Heart left ventricle (tissue), 16 donors: ENCODE results near the gene LMO3. TPM values are rescaled to one million over a fixed set of nuclear protein-coding genes. Genes with fewer than 3 reads are reported as not detected.

Experiments used
- ATAC-seq, 4 donors: fragments of 200-7000 bp; cut with Tn5 transposase; one replicate each; pipeline ENCODE4 v1.9.1; 2020 to 2022; ENCODE audit warnings: moderate library complexity in 4 of 4, mild to moderate bottlenecking in 3 of 4, moderate number of reproducible peaks in 1 of 4
- DNase-seq, 5 donors: peaks; one replicate each; pipeline ENCODE4 v3.0.0-alpha.2; 2020
- H3K27ac ChIP-seq, 12 donors: fragments of 200-600 bp; sonication (generic) in 4 of 12; one replicate each; pipeline versions ENCODE4 v1.5.0 to v1.8.0; 2016 to 2022; ENCODE audit warnings: mild to moderate bottlenecking in 2 of 12
- H3K27me3 ChIP-seq, 9 donors: fragments of 200-600 bp; sonication (generic) in 2 of 9; one replicate each; pipeline versions ENCODE4 v1.5.1 to v1.8.0; 2016 to 2022; ENCODE audit warnings: mild to moderate bottlenecking in 3 of 9
- H3K36me3 ChIP-seq, 9 donors: fragments of 200-600 bp; sonication (generic) in 2 of 9; one replicate each; pipeline versions ENCODE4 v1.5.0 to v1.8.0; 2018 to 2022; ENCODE audit warnings: mild to moderate bottlenecking in 2 of 9
- H3K4me1 ChIP-seq, 12 donors: fragments of 200-600 bp; sonication (generic) in 4 of 12; one replicate each; pipeline versions ENCODE4 v1.5.0 to v1.8.0; 2016 to 2022; ENCODE audit warnings: mild to moderate bottlenecking in 3 of 12
- H3K4me3 ChIP-seq, 12 donors: fragments of 200-600 bp; sonication (generic) in 4 of 12; one replicate each; pipeline versions ENCODE4 v1.5.0 to v1.8.0; 2017 to 2022; ENCODE audit warnings: mild to moderate bottlenecking in 9 of 12, moderate library complexity in 4 of 12
- H3K9me3 ChIP-seq, 12 donors: fragments of 200-600 bp; sonication (generic) in 4 of 12; one replicate each; pipeline versions ENCODE4 v1.5.0 to v1.8.0; 2016 to 2022; ENCODE audit warnings: mild to moderate bottlenecking in 1 of 12
- POLR2A ChIP-seq, 2 donors: fragments of 450-650 bp; IDR thresholded peaks; one replicate each; pipeline ENCODE4 v1.6.1; 2017; ENCODE audit warnings: antibody characterized with exemption in 2 of 2, mild to moderate bottlenecking in 2 of 2, moderate library complexity in 2 of 2
- WGBS, 4 donors: extraction: QIAGEN DNeasy Blood & Tissue Kit in 2 of 4; methylation state at CpG; one replicate each; pipeline versions ENCODE4 v1.1.5 to v1.1.7; 2013 to 2018; 5-methylcytosine and 5-hydroxymethylcytosine counted together
- intact Hi-C, 10 donors: fragments of 100-400 bp; cut with DNase I; formaldehyde crosslinking; loops; one replicate each; pipeline versions ENCODE4 v1.11.1 to v1.14.2; 2022
- polyA plus RNA-seq, 2 donors: library from polyadenylated mRNA; stranded (reverse); fragments of 200-250 nt; gene quantifications; one replicate each; pipeline ENCODE4 v1.2.3, GENCODE V29; 2013
- total RNA-seq, 9 donors: library from RNA; depleted of rRNA in 2 of 9; stranded (reverse); fragments of >200 nt in 2 of 9; fragmentation: NEBNext Ultra II Directional in 3 of 9; extraction: Animal tissue kit (Norgen Biotek cat#: 25700) in 3 of 9; gene quantifications; one replicate each; pipeline versions ENCODE4 v1.1.0 to v1.2.4, GENCODE V29; 2016 to 2023
- TF ChIP-seq, protein P1 (sequence below), 12 donors: fragments of 200-600 bp; sonication (generic) in 4 of 12; IDR thresholded peaks; one replicate each; pipeline versions ENCODE4 v1.5.0 to v1.8.0; 2018 to 2022; ENCODE audit warnings: antibody characterized with exemption in 12 of 12, mild to moderate bottlenecking in 5 of 12
- donor health status: ischemic (EF 13 %, LVEDD 7.1; RV severe dilation, severe dysfunction).
- donor health status: healthy with polysubstance abuse.
- donor health status: DM: no; HTN: yes; CAD: no.
- donor health status: DM: no; HTN: no; CAD: no.
- donor health status: ischemic (EF 25% LVEDD 6.9; RV normal size, moderate dysfunction).
- donor health status: ischemic (EF 25% LVEDD 5.7; RV mildly dilated, moderate dysfunction).
- donor health status: healthy.
- donor health status: DM: yes; HTN: yes; CAD: no.
- donor health status: ischemic (EF 35%, LVEDD 5.7; RV mildly dilated, moderate dysfunction).
- donor health status: nonischemic (EF 11% LVEDD 7.7; RV severe dilation, severe dysfunction).
- donor health status: DM: yes; HTN: yes; CAD: no.
- donor health status: PGD.
- donor health status: ischemic (EF 29% LVEDD 5.4; RV normal size, mild dysfunction).
- donor health status: nonischemic (EF 23%, LVEDD 6.1; RV moderate dilation, normal function).

LMO3 gene
- total and polyA plus RNA-seq, 11 donors = 0.14 to 8.8 (median 0.96) TPM

DNA sequence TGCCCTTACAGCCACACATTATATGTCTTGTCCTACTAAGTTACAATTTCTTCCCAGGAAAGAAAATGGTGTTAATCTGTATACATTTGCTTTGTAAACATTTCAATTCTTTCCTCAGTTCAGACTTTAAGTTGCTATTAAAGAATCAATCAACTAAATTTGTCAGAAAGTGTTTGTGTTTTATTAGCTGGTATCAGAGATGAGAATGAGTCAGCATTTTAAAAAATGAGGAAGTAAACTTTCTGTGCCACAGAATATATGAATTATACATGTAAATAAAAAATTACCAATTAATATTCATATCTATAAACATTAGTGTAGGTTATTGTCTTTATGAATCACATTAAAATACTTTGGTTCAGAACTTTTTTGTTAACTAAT, 82.0 kb downstream of the LMO3 start:
- H3K36me3 ChIP-seq = no peaks in the 10 kb centered on the region
- TF ChIP-seq, protein P1, sequence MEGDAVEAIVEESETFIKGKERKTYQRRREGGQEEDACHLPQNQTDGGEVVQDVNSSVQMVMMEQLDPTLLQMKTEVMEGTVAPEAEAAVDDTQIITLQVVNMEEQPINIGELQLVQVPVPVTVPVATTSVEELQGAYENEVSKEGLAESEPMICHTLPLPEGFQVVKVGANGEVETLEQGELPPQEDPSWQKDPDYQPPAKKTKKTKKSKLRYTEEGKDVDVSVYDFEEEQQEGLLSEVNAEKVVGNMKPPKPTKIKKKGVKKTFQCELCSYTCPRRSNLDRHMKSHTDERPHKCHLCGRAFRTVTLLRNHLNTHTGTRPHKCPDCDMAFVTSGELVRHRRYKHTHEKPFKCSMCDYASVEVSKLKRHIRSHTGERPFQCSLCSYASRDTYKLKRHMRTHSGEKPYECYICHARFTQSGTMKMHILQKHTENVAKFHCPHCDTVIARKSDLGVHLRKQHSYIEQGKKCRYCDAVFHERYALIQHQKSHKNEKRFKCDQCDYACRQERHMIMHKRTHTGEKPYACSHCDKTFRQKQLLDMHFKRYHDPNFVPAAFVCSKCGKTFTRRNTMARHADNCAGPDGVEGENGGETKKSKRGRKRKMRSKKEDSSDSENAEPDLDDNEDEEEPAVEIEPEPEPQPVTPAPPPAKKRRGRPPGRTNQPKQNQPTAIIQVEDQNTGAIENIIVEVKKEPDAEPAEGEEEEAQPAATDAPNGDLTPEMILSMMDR (IDR thresholded peaks at IDR 0.05) = no peak
- no peak for TF ChIP-seq POLR2A (IDR thresholded peaks at IDR 0.05)
- H3K27ac ChIP-seq = no peak overlapping the region
- no peak for DNase-seq
- ATAC-seq = no peak
- H3K4me3 ChIP-seq = no peak overlapping the region
- no peaks in the 10 kb centered on the region for H3K27me3 ChIP-seq
- H3K4me1 ChIP-seq = no peaks in the 10 kb centered on the region
- intact Hi-C loops = no loop called here
- no peaks in the 10 kb centered on the region for H3K9me3 ChIP-seq

DNA sequence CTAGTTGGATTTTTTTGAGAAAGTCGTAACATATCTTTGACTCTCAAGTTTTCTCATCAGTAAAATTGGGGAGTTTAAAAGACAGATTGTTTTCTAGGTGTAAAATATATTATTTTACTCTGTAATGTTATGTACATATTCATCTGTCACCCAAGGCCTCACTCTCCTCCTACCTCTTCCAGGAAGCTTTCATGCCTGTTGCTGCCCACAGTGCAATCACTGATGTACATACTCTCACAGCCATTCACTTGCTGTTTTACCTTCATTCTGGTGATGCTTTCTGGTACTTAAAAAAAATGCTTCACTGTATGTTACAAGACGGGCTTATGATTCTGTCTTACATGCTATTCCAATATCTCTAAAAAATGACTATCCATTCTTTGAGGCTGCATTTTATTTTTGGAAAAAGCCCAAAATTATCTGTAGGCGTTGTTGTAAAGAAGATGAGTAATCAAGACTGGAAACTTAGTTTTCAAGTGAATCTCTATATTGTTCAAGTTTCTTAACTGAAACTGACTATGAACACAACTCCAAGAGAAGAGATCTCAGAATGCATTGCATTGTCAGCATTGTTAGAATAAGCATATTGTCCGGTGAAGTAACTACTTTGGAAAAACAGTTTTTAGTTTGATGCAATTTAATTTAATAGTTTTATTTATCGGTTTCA, 82.5 kb downstream of the LMO3 start:
- Histone ChIP-seq H3K36me3 (no peaks in the 10 kb centered on the region), H3K9me3 (no peaks in the 10 kb centered on the region), H3K4me3 (no peak overlapping the region), H3K4me1 (no peaks in the 10 kb centered on the region), H3K27ac (no peak overlapping the region), H3K27me3 (no peaks in the 10 kb centered on the region)
- DNase-seq (no peak), ATAC-seq (no peak)
- TF ChIP-seq, protein P1 (IDR thresholded peaks at IDR 0.05) = no peak
- no peak for TF ChIP-seq POLR2A (IDR thresholded peaks at IDR 0.05)
- WGBS, 4 donors = 81 to 83% (median 83%) methylated on average over 5 of the region's 5 CpGs
- intact Hi-C loops = no loop called here

DNA sequence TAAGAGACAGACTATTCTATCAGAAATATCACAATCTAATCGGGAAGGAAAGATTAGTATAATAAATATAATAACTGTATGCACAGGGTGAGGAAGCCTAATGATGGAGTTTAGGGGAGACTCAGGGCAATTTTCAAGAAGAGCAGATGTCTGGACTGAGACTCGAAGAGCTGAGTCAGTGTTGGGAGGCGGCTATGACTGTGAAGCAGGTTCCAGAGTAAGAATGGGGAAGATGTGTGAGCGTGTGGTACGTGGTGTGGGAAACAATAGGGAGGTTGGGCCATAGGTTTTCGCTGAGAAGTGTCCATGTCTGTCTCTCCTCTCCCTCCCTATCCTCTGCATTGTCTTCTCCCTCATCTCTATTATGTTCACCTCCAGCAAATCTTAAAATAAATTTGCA, 85.6 kb downstream of the LMO3 start:
- ATAC-seq (no peak), DNase-seq (no peak)
- no peak overlapping the region for H3K27ac ChIP-seq
- no peaks in the 10 kb centered on the region for H3K36me3 ChIP-seq
- no peak overlapping the region for H3K4me3 ChIP-seq
- H3K9me3 ChIP-seq = no peaks in the 10 kb centered on the region
- TF ChIP-seq POLR2A (IDR thresholded peaks at IDR 0.05) = no peak
- TF ChIP-seq, protein P1 (IDR thresholded peaks at IDR 0.05) = no peak
- intact Hi-C loops = no loop called here
- H3K4me1 ChIP-seq = no peaks in the 10 kb centered on the region
- no peaks in the 10 kb centered on the region for H3K27me3 ChIP-seq
- 76 to 82% (median 77%) methylated on average over 6 of the region's 6 CpGs for whole genome bisulfite sequencing, 4 donors

GRCh38 chr12:16515666-16516065, 90.3 kb downstream of the LMO3 start:
- intact Hi-C loops = no loop called here
- ATAC-seq = no peak
- Histone ChIP-seq H3K9me3 (peaks cover 0 to 11% (median 0%) of the 10 kb centered on the region in 12 donors), H3K4me1 (no peaks in the 10 kb centered on the region), H3K36me3 (no peaks in the 10 kb centered on the region), H3K4me3 (no peak overlapping the region), H3K27me3 (no peaks in the 10 kb centered on the region), H3K27ac (no peak overlapping the region)
- no peak for DNase-seq
- TF ChIP-seq POLR2A (IDR thresholded peaks at IDR 0.05) = no peak
- TF ChIP-seq, protein P1 (IDR thresholded peaks at IDR 0.05) = no peak
- WGBS, 4 donors = 88 to 95% (median 90%) methylated on average over 3 of the region's 3 CpGs
